Left kidney (tissue), 2 donors: Measurements from ENCODE around the gene KREMEN1. TPM values are rescaled to one million over a fixed set of nuclear protein-coding genes. Genes with fewer than 3 reads are reported as not detected.
"Not testable (repeated sequence)": the region's sequence is repeated elsewhere in the genome, so short reads cannot be mapped to it uniquely, and the experiment has no call there.

Source experiments
- DNase-seq: peaks from one replicate; pipeline ENCODE4 v3.0.0-alpha.2; 2013
- polyA plus RNA-seq: library from polyadenylated mRNA; unstranded; fragments of 120-200 nt; gene quantifications from one replicate; pipeline ENCODE4 v1.2.1, GENCODE V29; 2013; ENCODE audit not compliant: insufficient read length

KREMEN1 gene
- polyA plus RNA-seq, 1 donor, result 22.3 TPM

GRCh38 chr22:29074276-29074772 lies 1.5 kb downstream of the KREMEN1 start:
- no peak for DNase-seq

GRCh38 chr22:29078036-29078868 lies 5.4 kb downstream of the KREMEN1 start:
- no peak for DNase-seq

- no peak for DNase-seq
Observed at GRCh38 chr22:29078869-29079207, 6.0 kb downstream of the KREMEN1 start.

- no peak for DNase-seq
Observed at GRCh38 chr22:29079218-29079901, 6.5 kb downstream of the KREMEN1 start.

- DNase-seq, result no peak
Observed at GRCh38 chr22:29080106-29080975, 7.5 kb downstream of the KREMEN1 start.

- DNase-seq, result no peak
Observed at GRCh38 chr22:29081517-29082236, 8.8 kb downstream of the KREMEN1 start.

- no peak for DNase-seq
Observed at GRCh38 chr22:29082826-29083545, 10.2 kb downstream of the KREMEN1 start.

GRCh38 chr22:29083576-29083932 lies 10.7 kb downstream of the KREMEN1 start:
- not testable (repeated sequence) for DNase-seq

GRCh38 chr22:29083933-29084591 lies 11.2 kb downstream of the KREMEN1 start:
- no peak for DNase-seq

GRCh38 chr22:29087012-29087411 lies 14.2 kb downstream of the KREMEN1 start:
- no peak for DNase-seq

- DNase-seq, result no peak
Observed at GRCh38 chr22:29088809-29089208, 16.0 kb downstream of the KREMEN1 start.

- DNase-seq, result no peak
Observed at GRCh38 chr22:29089507-29089906, 16.7 kb downstream of the KREMEN1 start.

GRCh38 chr22:29090039-29090438 lies 17.2 kb downstream of the KREMEN1 start:
- no peak for DNase-seq

- no peak for DNase-seq
Observed at GRCh38 chr22:29092243-29092642, 19.4 kb downstream of the KREMEN1 start.

GRCh38 chr22:29093030-29093429 lies 20.2 kb downstream of the KREMEN1 start:
- DNase-seq, result no peak

- no peak for DNase-seq
Observed at GRCh38 chr22:29093501-29094300, 20.9 kb downstream of the KREMEN1 start.

- no peak for DNase-seq
Observed at GRCh38 chr22:29095459-29095858, 22.6 kb downstream of the KREMEN1 start.

GRCh38 chr22:29096736-29097669 lies 24.2 kb downstream of the KREMEN1 start:
- DNase-seq, result peak; percentile 59

- no peak for DNase-seq
Observed at GRCh38 chr22:29098296-29098695, 25.5 kb downstream of the KREMEN1 start.
